Activated CD4-positive, alpha-beta T cell treated with anti-CD3 and anti-CD28 coated beads, Interleukin-2, amount 10 ng/mL, durations not matched to agents 7 days and 5 days (primary cell): ENCODE data around the gene SERTM2. TPM values are rescaled to one million over a fixed set of nuclear protein-coding genes. Genes with fewer than 3 reads are reported as not detected.

Source experiments
- CTCF ChIA-PET: fragments of 350-600 bp; sonication (Branson Sonifier 250); formaldehyde crosslinking; loops from one replicate; lab custom pipeline; 2021; ENCODE audit warnings: antibody characterized with exemption; lab: Charles Lee
- POLR2A ChIA-PET: fragments of 350-600 bp; sonication (Branson Sonifier 250); formaldehyde crosslinking; loops from one replicate; lab custom pipeline; 2021; ENCODE audit warnings: antibody characterized with exemption; lab: Charles Lee
- DNase-seq: peaks from one replicate; pipeline ENCODE4 v3.0.0-alpha.2; 2020
- H3K27ac Mint-ChIP-seq: one replicate; pipeline ENCODE4 v1.8.0; 2021; ENCODE audit warnings: mild to moderate bottlenecking, moderate library complexity, mixed read lengths
- H3K27me3 Mint-ChIP-seq: one replicate; pipeline ENCODE4 v1.8.0; 2021; ENCODE audit warnings: mixed read lengths
- H3K36me3 Mint-ChIP-seq: one replicate; pipeline ENCODE4 v1.8.0; 2021; ENCODE audit warnings: low read depth, mixed read lengths
- H3K4me1 Mint-ChIP-seq: one replicate; pipeline ENCODE4 v1.8.0; 2021; ENCODE audit warnings: mixed read lengths
- H3K4me3 Mint-ChIP-seq: one replicate; pipeline ENCODE4 v1.8.0; 2021; ENCODE audit warnings: mild to moderate bottlenecking, moderate library complexity, mixed read lengths
- H3K9me3 Mint-ChIP-seq: one replicate; pipeline ENCODE4 v1.8.0; 2021; ENCODE audit warnings: mixed read lengths
- total RNA-seq, 2 experiments: library from RNA; stranded (reverse); gene quantifications; one replicate each; pipeline ENCODE4 v1.2.3, GENCODE V29; 2021

Gene SERTM2
- total RNA-seq, 2 experiments from 2014 or later = not detected

GRCh38 chrX:111568354-111568753, 56.9 kb downstream of the SERTM2 start:
- Mint-ChIP-seq H3K36me3 (no peaks in the 10 kb centered on the region), H3K4me3 (no peak overlapping the region), H3K27me3 (no peaks in the 10 kb centered on the region), H3K9me3 (no peaks in the 10 kb centered on the region), H3K27ac (no peak overlapping the region), H3K4me1 (no peaks in the 10 kb centered on the region)
- no peak for DNase-seq
- POLR2A ChIA-PET = no interaction called here
- CTCF ChIA-PET = interaction anchor here (0.7 kb wide), 1 partner anchor 56 kb away, joined by 3 read pairs; the partner anchor contains the start of gene SERTM2

GRCh38 chrX:111568817-111569216, 57.4 kb downstream of the SERTM2 start:
- POLR2A ChIA-PET = no interaction called here

More at GRCh38 chrX:111568817-111569216, 57.4 kb downstream of the SERTM2 start:
- Mint-ChIP-seq H3K4me1 (no peaks in the 10 kb centered on the region), H3K36me3 (no peaks in the 10 kb centered on the region), H3K27ac (no peak overlapping the region), H3K27me3 (no peaks in the 10 kb centered on the region), H3K9me3 (no peaks in the 10 kb centered on the region), H3K4me3 (no peak overlapping the region)
- CTCF ChIA-PET = interaction anchor here (0.7 kb wide), 1 partner anchor 57 kb away, joined by 3 read pairs; the partner anchor contains the start of gene SERTM2
- DNase-seq = no peak

Other genes starting within 250 kb of the SERTM2 start
- not detected for gene CAPN6, start 241.2 kb upstream of the SERTM2 start, total RNA-seq
- gene DCX, start 99.5 kb upstream of the SERTM2 start, total RNA-seq = not detected
- 10 to 100 TPM; 36.9 to 52.1 TPM for gene ALG13, start 169.5 kb downstream of the SERTM2 start, total RNA-seq